Breast epithelium (tissue), 4 donors: ENCODE results near the gene PRDM16. TPM values are rescaled to one million over a fixed set of nuclear protein-coding genes. Genes with fewer than 3 reads are reported as not detected.

Experiments used
- DNase-seq, 2 donors: peaks; one replicate each; pipeline ENCODE4 v3.0.0-alpha.2; 2019; ENCODE audit warnings: low spot score in 2 of 2
- H3K27ac ChIP-seq, 2 donors: fragments of 200-600 bp; sonication (generic) in 1 of 2; one replicate each; pipeline ENCODE4 v1.5.1; 2016 to 2019; ENCODE audit warnings: mild to moderate bottlenecking in 1 of 2
- H3K27me3 ChIP-seq, 2 donors: fragments of 200-600 bp; sonication (generic) in 1 of 2; one replicate each; pipeline versions ENCODE4 v1.5.1 to v1.6.0; 2017 to 2019; ENCODE audit warnings: control low read depth in 1 of 2, mild to moderate bottlenecking in 1 of 2
- H3K36me3 ChIP-seq: fragments of 200-600 bp; one replicate; pipeline ENCODE4 v1.5.1; 2019
- H3K4me1 ChIP-seq, 2 donors: fragments of 200-600 bp; sonication (generic); one replicate each; pipeline ENCODE4 v1.5.1; 2016 to 2019; ENCODE audit warnings: control low read depth in 1 of 2
- H3K4me3 ChIP-seq, 3 donors: fragments of 200-600 bp; sonication (generic); 1 replicate in 2 of 3; 2 replicates in 1 of 3; pipeline ENCODE4 v1.5.1; 2016 to 2019; ENCODE audit warnings: mild to moderate bottlenecking in 3 of 3, moderate library complexity in 2 of 3
- H3K9me3 ChIP-seq, 2 donors: fragments of 200-600 bp; sonication (generic) in 1 of 2; one replicate each; pipeline ENCODE4 v1.5.1; 2016 to 2019; ENCODE audit warnings: control low read depth in 1 of 2
- POLR2A ChIP-seq: fragments of 450-650 bp; IDR thresholded peaks from one replicate; pipeline ENCODE4 v1.6.1; 2016; ENCODE audit warnings: antibody characterized with exemption, mild to moderate bottlenecking, moderate library complexity
- POLR2AphosphoS5 ChIP-seq, 3 donors: sonication (generic); formaldehyde crosslinking; IDR thresholded peaks; one replicate each; pipeline ENCODE4 v1.6.1; 2017; ENCODE audit warnings: antibody characterized with exemption in 3 of 3
- intact Hi-C: fragments of 100-400 bp; cut with DNase I; formaldehyde crosslinking; loops from one replicate; pipeline ENCODE4 v1.15.1; 2023; ENCODE audit warnings: low total_unique reads
- total RNA-seq, 3 donors: library from RNA; depleted of rRNA; stranded (reverse); fragments of >200 nt; gene quantifications; one replicate each; pipeline ENCODE4 v1.1.0, GENCODE V29; 2016
- TF ChIP-seq, protein P1 (sequence below), 3 donors: fragments of 450-650 bp; IDR thresholded peaks; one replicate each; pipeline ENCODE4 v1.5.1; 2016 to 2017; ENCODE audit warnings: antibody characterized with exemption in 3 of 3, mild to moderate bottlenecking in 3 of 3, moderate library complexity in 3 of 3

Gene PRDM16
- total RNA-seq, 3 donors from 2014 or later, result 0.48 to 3.8 (median 3.6) TPM

GRCh38 chr1:3185896-3186525 is 117.0 kb downstream of the PRDM16 start:
- H3K9me3 ChIP-seq, result no peaks in the 10 kb centered on the region
- TF ChIP-seq POLR2A (no peak), POLR2AphosphoS5 (IDR thresholded peaks at IDR 0.05) (no peak)
- TF ChIP-seq, protein P1, sequence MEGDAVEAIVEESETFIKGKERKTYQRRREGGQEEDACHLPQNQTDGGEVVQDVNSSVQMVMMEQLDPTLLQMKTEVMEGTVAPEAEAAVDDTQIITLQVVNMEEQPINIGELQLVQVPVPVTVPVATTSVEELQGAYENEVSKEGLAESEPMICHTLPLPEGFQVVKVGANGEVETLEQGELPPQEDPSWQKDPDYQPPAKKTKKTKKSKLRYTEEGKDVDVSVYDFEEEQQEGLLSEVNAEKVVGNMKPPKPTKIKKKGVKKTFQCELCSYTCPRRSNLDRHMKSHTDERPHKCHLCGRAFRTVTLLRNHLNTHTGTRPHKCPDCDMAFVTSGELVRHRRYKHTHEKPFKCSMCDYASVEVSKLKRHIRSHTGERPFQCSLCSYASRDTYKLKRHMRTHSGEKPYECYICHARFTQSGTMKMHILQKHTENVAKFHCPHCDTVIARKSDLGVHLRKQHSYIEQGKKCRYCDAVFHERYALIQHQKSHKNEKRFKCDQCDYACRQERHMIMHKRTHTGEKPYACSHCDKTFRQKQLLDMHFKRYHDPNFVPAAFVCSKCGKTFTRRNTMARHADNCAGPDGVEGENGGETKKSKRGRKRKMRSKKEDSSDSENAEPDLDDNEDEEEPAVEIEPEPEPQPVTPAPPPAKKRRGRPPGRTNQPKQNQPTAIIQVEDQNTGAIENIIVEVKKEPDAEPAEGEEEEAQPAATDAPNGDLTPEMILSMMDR (IDR thresholded peaks at IDR 0.05), result no peak
- intact Hi-C loops, result no loop called here
- H3K27ac ChIP-seq, result peak overlapping the region; percentile 12 to 49
- H3K36me3 ChIP-seq, result no peaks in the 10 kb centered on the region
- H3K27me3 ChIP-seq, result peaks cover 0 to 5% of the 10 kb centered on the region in 2 donors
- peak overlapping the region in 2 of 3 donors; percentile 16 to 56 for H3K4me3 ChIP-seq
- no peak for DNase-seq
- H3K4me1 ChIP-seq, result peaks cover 0 to 7% of the 10 kb centered on the region in 2 donors

DNA sequence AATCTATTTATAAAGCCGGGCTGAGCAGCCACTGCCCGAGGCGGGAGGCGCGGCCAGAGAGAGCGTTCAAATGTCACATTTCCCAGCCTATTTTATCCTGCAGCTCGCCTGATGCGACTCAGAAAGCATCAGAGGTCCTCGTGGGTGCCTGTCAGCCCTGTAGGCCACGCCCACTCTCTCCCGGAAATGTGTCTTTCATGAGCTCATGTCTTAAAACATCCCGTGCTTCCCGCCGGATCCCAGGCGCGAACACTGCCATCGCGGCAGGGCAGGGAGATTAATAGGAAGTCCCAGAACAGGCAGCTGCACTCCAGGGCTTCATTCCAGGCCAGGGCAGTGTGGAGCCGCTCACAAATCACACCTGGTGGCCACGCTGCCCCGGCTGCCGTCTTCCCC is 117.5 kb downstream of the PRDM16 start:
- TF ChIP-seq, protein P1 (IDR thresholded peaks at IDR 0.05), result no peak
- TF ChIP-seq POLR2A, result no peak
- Histone ChIP-seq H3K4me1 (peaks cover 0 to 7% of the 10 kb centered on the region in 2 donors), H3K36me3 (no peaks in the 10 kb centered on the region), H3K9me3 (peaks cover 0 to 4% of the 10 kb centered on the region in 2 donors), H3K4me3 (peak overlapping the region in 2 of 3 donors; percentile 16 to 56), H3K27ac (peak overlapping the region; percentile 49 to 81), H3K27me3 (peaks cover 0 to 5% of the 10 kb centered on the region in 2 donors)
- intact Hi-C loops, result no loop called here
- peak; percentile 66 to 72 for DNase-seq

- no peak for TF ChIP-seq POLR2A
- TF ChIP-seq, protein P1 (IDR thresholded peaks at IDR 0.05), result no peak
- no peak for TF ChIP-seq POLR2AphosphoS5 (IDR thresholded peaks at IDR 0.05)
- DNase-seq, result no peak
- Histone ChIP-seq H3K27ac (peak overlapping the region in 1 of 2 donors; percentile 81), H3K27me3 (peaks cover 0 to 5% of the 10 kb centered on the region in 2 donors), H3K36me3 (no peaks in the 10 kb centered on the region), H3K4me3 (no peak overlapping the region), H3K9me3 (peaks cover 6 to 11% of the 10 kb centered on the region in 2 donors), H3K4me1 (peaks cover 0 to 7% of the 10 kb centered on the region in 2 donors)
- intact Hi-C loops, result no loop called here
Observed at GRCh38 chr1:3187415-3188149, 118.6 kb downstream of the PRDM16 start.

GRCh38 chr1:3188150-3188971 is 119.4 kb downstream of the PRDM16 start:
- Histone ChIP-seq H3K9me3 (peaks cover 6 to 11% of the 10 kb centered on the region in 2 donors), H3K4me3 (no peak overlapping the region), H3K27ac (no peak overlapping the region), H3K36me3 (no peaks in the 10 kb centered on the region), H3K27me3 (peaks cover 0 to 5% of the 10 kb centered on the region in 2 donors), H3K4me1 (peaks cover 0 to 7% of the 10 kb centered on the region in 2 donors)
- no peak for DNase-seq
- intact Hi-C loops, result no loop called here
- TF ChIP-seq POLR2AphosphoS5 (IDR thresholded peaks at IDR 0.05), result no peak

- no peaks in the 10 kb centered on the region for H3K27me3 ChIP-seq
- H3K4me3 ChIP-seq, result no peak overlapping the region
- intact Hi-C loops, result no loop called here
- H3K9me3 ChIP-seq, result peaks cover 6 to 11% of the 10 kb centered on the region in 2 donors
- H3K36me3 ChIP-seq, result no peaks in the 10 kb centered on the region
- TF ChIP-seq, protein P1 (IDR thresholded peaks at IDR 0.05), result no peak
- TF ChIP-seq POLR2AphosphoS5 (IDR thresholded peaks at IDR 0.05) (no peak), POLR2A (no peak)
- H3K4me1 ChIP-seq, result peaks cover 0 to 7% of the 10 kb centered on the region in 2 donors
- H3K27ac ChIP-seq, result no peak overlapping the region
- DNase-seq, result no peak
Observed at GRCh38 chr1:3190256-3191041, 121.4 kb downstream of the PRDM16 start.
